ENCODE measurements around the gene LY6G5C. TPM values are rescaled to one million over a fixed set of nuclear protein-coding genes. Genes with fewer than 3 reads are reported as not detected.

The LY6G5C gene
- total and polyA plus RNA-seq, 9 of the 15 experiments (the other 6 are each of a cell fraction or from before 2014, with no cell fraction given) = 0.10 to 0.67 (median 0.46) TPM; not detected in 4

GRCh38 chr6:31729979-31730630 is 49.2 kb upstream of the LY6G5C start (continued):
- TF ChIP-seq GMEB1 (CRISPR knock-in tag; IDR thresholded peaks at IDR 0.05) (peak; percentile 34; the same call in 1 of the 2 replicates), CEBPG (CRISPR knock-in tag; IDR thresholded peaks at IDR 0.05) (0 out of 2 replicates have a peak, but pooled peaks have one; percentile 54), CEBPG (tag; conservative IDR thresholded peaks at IDR 0.05 in 1 of 2, IDR thresholded peaks at IDR 0.05 in 1 of 2) (no peak), KLF16 (IDR thresholded peaks at IDR 0.05) (no peak), RAD21 (CRISPR knock-in tag; conservative IDR thresholded peaks at IDR 0.05 in 1 of 2, IDR thresholded peaks at IDR 0.05 in 1 of 2) (peak; percentile 35 to 60), ZNF384 (IDR thresholded peaks at IDR 0.05; ENCODE audit: low read depth, low read length) (no peak; the same call in 1 of the 2 replicates), ZKSCAN3 (CRISPR knock-in tag; IDR thresholded peaks at IDR 0.05) (no peak), KAT7 (CRISPR knock-in tag; IDR thresholded peaks at IDR 0.05; ENCODE audit: borderline replicate concordance) (no peak), ZC3H11A (IDR thresholded peaks at IDR 0.05; ENCODE audit: low read depth, low read length) (no peak), FOXA1 (IDR thresholded peaks at IDR 0.05; ENCODE audit: borderline replicate concordance) (no peak), JUND (IDR thresholded peaks at IDR 0.05; ENCODE audit: borderline replicate concordance, low read depth, low read length) (no peak), JUND (tag; IDR thresholded peaks at IDR 0.05; ENCODE audit: borderline replicate concordance, low read depth, low read length) (no peak), POLR2AphosphoS2 (IDR thresholded peaks at IDR 0.05; ENCODE audit: low read length) (peak; percentile 100), ARID1B (IDR thresholded peaks at IDR 0.05) (no peak), DLX4 (CRISPR knock-in tag; IDR thresholded peaks at IDR 0.05) (peak; percentile 89), HBP1 (CRISPR knock-in tag; IDR thresholded peaks at IDR 0.05) (peak; percentile 99)
- TF ChIP-seq, protein P1, sequence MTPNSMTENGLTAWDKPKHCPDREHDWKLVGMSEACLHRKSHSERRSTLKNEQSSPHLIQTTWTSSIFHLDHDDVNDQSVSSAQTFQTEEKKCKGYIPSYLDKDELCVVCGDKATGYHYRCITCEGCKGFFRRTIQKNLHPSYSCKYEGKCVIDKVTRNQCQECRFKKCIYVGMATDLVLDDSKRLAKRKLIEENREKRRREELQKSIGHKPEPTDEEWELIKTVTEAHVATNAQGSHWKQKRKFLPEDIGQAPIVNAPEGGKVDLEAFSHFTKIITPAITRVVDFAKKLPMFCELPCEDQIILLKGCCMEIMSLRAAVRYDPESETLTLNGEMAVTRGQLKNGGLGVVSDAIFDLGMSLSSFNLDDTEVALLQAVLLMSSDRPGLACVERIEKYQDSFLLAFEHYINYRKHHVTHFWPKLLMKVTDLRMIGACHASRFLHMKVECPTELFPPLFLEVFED (CRISPR knock-in tag; conservative IDR thresholded peaks at IDR 0.05) = peak; percentile 99
